ENCODE data around the gene TUBGCP2. TPM values are rescaled to one million over a fixed set of nuclear protein-coding genes. Genes with fewer than 3 reads are reported as not detected.

The TUBGCP2 gene
- total RNA-seq, 1 donor from 2014 or later, result 56.2 TPM

- Mint-ChIP-seq H3K4me3 (ENCODE audit: unreplicated experiment) (no peak overlapping the region), H3K4me1 (ENCODE audit: low read depth, unreplicated experiment) (peaks cover 15% of the 10 kb centered on the region), H3K9me3 (ENCODE audit: unreplicated experiment) (no peaks in the 10 kb centered on the region), H3K36me3 (ENCODE audit: low read depth, unreplicated experiment) (peaks cover 5% of the 10 kb centered on the region), H3K27me3 (ENCODE audit: low read depth, unreplicated experiment) (peaks cover 4% of the 10 kb centered on the region), H3K27ac (ENCODE audit: unreplicated experiment) (no peak overlapping the region)
- no peak for TF ChIP-seq EZH2 (IDR thresholded peaks at IDR 0.05; ENCODE audit: insufficient read depth, low read length)
- TF ChIP-seq, protein P1, sequence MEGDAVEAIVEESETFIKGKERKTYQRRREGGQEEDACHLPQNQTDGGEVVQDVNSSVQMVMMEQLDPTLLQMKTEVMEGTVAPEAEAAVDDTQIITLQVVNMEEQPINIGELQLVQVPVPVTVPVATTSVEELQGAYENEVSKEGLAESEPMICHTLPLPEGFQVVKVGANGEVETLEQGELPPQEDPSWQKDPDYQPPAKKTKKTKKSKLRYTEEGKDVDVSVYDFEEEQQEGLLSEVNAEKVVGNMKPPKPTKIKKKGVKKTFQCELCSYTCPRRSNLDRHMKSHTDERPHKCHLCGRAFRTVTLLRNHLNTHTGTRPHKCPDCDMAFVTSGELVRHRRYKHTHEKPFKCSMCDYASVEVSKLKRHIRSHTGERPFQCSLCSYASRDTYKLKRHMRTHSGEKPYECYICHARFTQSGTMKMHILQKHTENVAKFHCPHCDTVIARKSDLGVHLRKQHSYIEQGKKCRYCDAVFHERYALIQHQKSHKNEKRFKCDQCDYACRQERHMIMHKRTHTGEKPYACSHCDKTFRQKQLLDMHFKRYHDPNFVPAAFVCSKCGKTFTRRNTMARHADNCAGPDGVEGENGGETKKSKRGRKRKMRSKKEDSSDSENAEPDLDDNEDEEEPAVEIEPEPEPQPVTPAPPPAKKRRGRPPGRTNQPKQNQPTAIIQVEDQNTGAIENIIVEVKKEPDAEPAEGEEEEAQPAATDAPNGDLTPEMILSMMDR (IDR thresholded peaks at IDR 0.05; ENCODE audit: insufficient read depth, low read depth, low read length), result no peak
- Histone ChIP-seq H3K4me2 (ENCODE audit: low read length) (peak overlapping the region; percentile 45), H3K9ac (ENCODE audit: low read length) (no peak overlapping the region), H3K4me1 (ENCODE audit: insufficient read depth, low read length) (peaks cover 23% of the 10 kb centered on the region), H3K27ac (ENCODE audit: low read depth, low read length) (peak overlapping the region; percentile 2), H3K79me2 (ENCODE audit: insufficient read depth, low read length) (no peaks in the 10 kb centered on the region), H3K36me3 (ENCODE audit: insufficient read depth, low read length) (peaks cover 4% of the 10 kb centered on the region), H4K20me1 (ENCODE audit: insufficient read depth, low read length) (peaks cover 28% of the 10 kb centered on the region), H3K4me3 (ENCODE audit: insufficient read depth, low read depth, low read length) (no peak overlapping the region), H2AFZ (ENCODE audit: low read depth, low read length) (no peak overlapping the region), H3K27me3 (ENCODE audit: insufficient read depth, low read length) (peaks cover 3% of the 10 kb centered on the region), H3K9me3 (ENCODE audit: insufficient read depth, low read depth, low read length) (no peaks in the 10 kb centered on the region)
- FAIRE-seq (no peak), DNase-seq (ENCODE audit: low read depth) (no peak)
Measured at GRCh38 chr10:133279326-133280226, 29.1 kb downstream of the TUBGCP2 start.

DNA sequence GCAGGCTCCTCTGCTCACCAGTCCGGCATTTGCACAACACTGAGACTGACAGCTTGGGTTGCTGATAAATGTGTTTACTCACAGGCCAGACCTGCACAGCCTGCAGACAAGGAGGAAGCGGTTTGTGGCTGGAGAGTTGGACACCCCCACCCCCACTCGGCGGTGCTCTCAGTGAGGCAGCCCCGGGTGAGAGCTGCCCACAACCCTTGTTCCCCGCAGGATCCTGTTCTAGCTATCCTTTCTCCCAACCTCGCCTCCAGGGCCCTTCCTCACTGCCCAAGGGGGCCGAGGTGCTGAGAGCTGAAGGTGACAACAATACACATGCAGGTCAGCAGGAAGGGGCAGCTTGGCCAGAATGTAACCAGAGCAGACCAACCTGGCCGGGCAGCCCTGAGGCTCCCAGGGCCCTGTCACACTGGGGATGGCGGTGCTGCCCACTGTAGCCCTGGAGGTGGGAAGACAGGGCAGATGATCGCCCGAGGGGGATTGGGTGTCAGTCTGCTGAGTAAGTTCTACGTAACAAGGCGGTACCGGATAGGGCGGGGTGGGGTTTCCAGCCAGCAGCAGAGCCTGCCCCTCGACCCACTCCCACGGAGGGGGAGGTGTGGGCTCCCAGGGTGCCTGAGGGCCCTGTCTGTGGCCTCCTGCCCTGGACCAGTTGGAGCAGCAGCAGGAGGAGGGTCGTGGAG, 30.0 kb downstream of the TUBGCP2 start:
- peak overlapping the region; percentile 20 for H3K4me3 Mint-ChIP-seq (ENCODE audit: unreplicated experiment)
- DNase-seq (ENCODE audit: low read depth), result peak; percentile 71
- FAIRE-seq, result no peak
- no peaks in the 10 kb centered on the region for H3K36me3 ChIP-seq (ENCODE audit: insufficient read depth, low read length)
- peak overlapping the region; percentile 45 for H3K4me2 ChIP-seq (ENCODE audit: low read length)
- H2AFZ ChIP-seq (ENCODE audit: low read depth, low read length), result no peak overlapping the region
- no peaks in the 10 kb centered on the region for H3K9me3 ChIP-seq (ENCODE audit: insufficient read depth, low read depth, low read length)
- H3K4me3 ChIP-seq (ENCODE audit: insufficient read depth, low read depth, low read length), result no peak overlapping the region
- peak overlapping the region; percentile 23 for H3K9ac ChIP-seq (ENCODE audit: low read length)
- no peak overlapping the region for H3K27ac Mint-ChIP-seq (ENCODE audit: unreplicated experiment)
- H3K27me3 ChIP-seq (ENCODE audit: insufficient read depth, low read length), result peaks cover 3% of the 10 kb centered on the region
- peaks cover 15% of the 10 kb centered on the region for H3K4me1 Mint-ChIP-seq (ENCODE audit: low read depth, unreplicated experiment)
- H3K27me3 Mint-ChIP-seq (ENCODE audit: low read depth, unreplicated experiment), result peaks cover 4% of the 10 kb centered on the region
- H3K9me3 Mint-ChIP-seq (ENCODE audit: unreplicated experiment), result no peaks in the 10 kb centered on the region
- H3K79me2 ChIP-seq (ENCODE audit: insufficient read depth, low read length), result no peaks in the 10 kb centered on the region
- H4K20me1 ChIP-seq (ENCODE audit: insufficient read depth, low read length), result peaks cover 28% of the 10 kb centered on the region
- peaks cover 5% of the 10 kb centered on the region for H3K36me3 Mint-ChIP-seq (ENCODE audit: low read depth, unreplicated experiment)
- TF ChIP-seq EZH2 (IDR thresholded peaks at IDR 0.05; ENCODE audit: insufficient read depth, low read length), result no peak
- TF ChIP-seq, protein P1 (IDR thresholded peaks at IDR 0.05; ENCODE audit: insufficient read depth, low read depth, low read length), result no peak
- H3K27ac ChIP-seq (ENCODE audit: low read depth, low read length), result peak overlapping the region; percentile 2
- peaks cover 23% of the 10 kb centered on the region for H3K4me1 ChIP-seq (ENCODE audit: insufficient read depth, low read length)
